ENCODE data around the gene ISM1.
"Not testable (repeated sequence)": the region's sequence is repeated elsewhere in the genome, so short reads cannot be mapped to it uniquely, and the experiment has no call there.

ISM1 gene

GRCh38 chr20:13221673-13222318 lies 722 bp downstream of the ISM1 start:
- peak; percentile 57 for DNase-seq (ENCODE audit: low read depth)

- no peak for DNase-seq (ENCODE audit: low read depth)
These were observed 1.2 kb downstream of the ISM1 start for GRCh38 chr20:13222319-13222716.

- DNase-seq (ENCODE audit: low read depth): no peak
These were observed 2.9 kb downstream of the ISM1 start for GRCh38 chr20:13223736-13224520.

- no peak for DNase-seq (ENCODE audit: low read depth)
These were observed 5.3 kb downstream of the ISM1 start for GRCh38 chr20:13226367-13226766.

- DNase-seq (ENCODE audit: low read depth): no peak
These were observed 7.7 kb downstream of the ISM1 start for GRCh38 chr20:13228771-13229170.

GRCh38 chr20:13229538-13229937 lies 8.5 kb downstream of the ISM1 start:
- DNase-seq (ENCODE audit: low read depth): no peak

- peak; percentile 44 for DNase-seq (ENCODE audit: low read depth)
These were observed 10.1 kb downstream of the ISM1 start for GRCh38 chr20:13231031-13231752.

GRCh38 chr20:13232999-13233398 lies 11.9 kb downstream of the ISM1 start:
- DNase-seq (ENCODE audit: low read depth): no peak

GRCh38 chr20:13234961-13235360 lies 13.9 kb downstream of the ISM1 start:
- DNase-seq (ENCODE audit: low read depth): no peak

GRCh38 chr20:13236360-13236759 lies 15.3 kb downstream of the ISM1 start:
- DNase-seq (ENCODE audit: low read depth): not testable (repeated sequence)

GRCh38 chr20:13236990-13237720 lies 16.1 kb downstream of the ISM1 start:
- DNase-seq (ENCODE audit: low read depth): no peak

- DNase-seq (ENCODE audit: low read depth): no peak
These were observed 17.1 kb downstream of the ISM1 start for GRCh38 chr20:13238001-13238653.

GRCh38 chr20:13243826-13244376 lies 22.8 kb downstream of the ISM1 start:
- DNase-seq (ENCODE audit: low read depth): no peak

GRCh38 chr20:13245250-13245723 lies 24.2 kb downstream of the ISM1 start:
- DNase-seq (ENCODE audit: low read depth): no peak

GRCh38 chr20:13249118-13249797 lies 28.2 kb downstream of the ISM1 start:
- no peak for DNase-seq (ENCODE audit: low read depth)

- no peak for DNase-seq (ENCODE audit: low read depth)
These were observed 28.7 kb downstream of the ISM1 start for GRCh38 chr20:13249798-13250170.

GRCh38 chr20:13250251-13250650 lies 29.2 kb downstream of the ISM1 start:
- no peak for DNase-seq (ENCODE audit: low read depth)

- no peak for DNase-seq (ENCODE audit: low read depth)
These were observed 30.2 kb downstream of the ISM1 start for GRCh38 chr20:13251106-13251903.

GRCh38 chr20:13251904-13252297 lies 30.8 kb downstream of the ISM1 start:
- DNase-seq (ENCODE audit: low read depth): no peak

GRCh38 chr20:13255356-13255755 lies 34.3 kb downstream of the ISM1 start:
- DNase-seq (ENCODE audit: low read depth): no peak
